M059J (cell line): ENCODE measurements around the gene KRTAP12-2. TPM values are rescaled to one million over a fixed set of nuclear protein-coding genes. Genes with fewer than 3 reads are reported as not detected.
"Not testable (repeated sequence)": the region's sequence is repeated elsewhere in the genome, so short reads cannot be mapped to it uniquely, and the experiment has no call there.

Experiments
- DNase-seq: peaks from one replicate; pipeline ENCODE4 v3.0.0-alpha.2; 2012; ENCODE audit warnings: low read depth
- total RNA-seq: library from RNA; depleted of rRNA; stranded (reverse); fragments of >200 nt; shearing (Covaris generic); gene quantifications from 2 replicates; pipeline ENCODE4 v1.2.3, GENCODE V29; 2014

KRTAP12-2 gene
- total RNA-seq, 1 experiment from 2014 or later, result not detected

DNA sequence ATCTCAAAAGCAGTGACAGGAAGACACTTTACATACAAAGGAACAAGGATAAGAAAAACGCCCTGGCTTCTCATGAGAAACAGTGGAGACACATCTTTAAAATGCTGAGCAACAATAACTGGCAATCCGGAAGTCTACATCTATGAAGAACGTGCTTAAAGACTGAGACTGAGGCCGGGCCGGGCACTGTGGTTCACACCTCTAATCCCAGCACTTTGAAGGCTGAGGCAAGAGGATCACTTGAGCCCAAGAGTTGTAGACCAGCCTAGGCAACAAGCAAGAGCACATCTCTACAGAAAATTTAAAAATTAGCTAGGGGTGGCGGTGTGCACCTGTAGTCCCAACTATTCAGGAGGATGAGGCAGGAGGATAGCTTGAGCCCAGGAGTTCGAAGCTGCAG, 17.4 kb upstream of the KRTAP12-2 start:
- DNase-seq, result no peak

DNA sequence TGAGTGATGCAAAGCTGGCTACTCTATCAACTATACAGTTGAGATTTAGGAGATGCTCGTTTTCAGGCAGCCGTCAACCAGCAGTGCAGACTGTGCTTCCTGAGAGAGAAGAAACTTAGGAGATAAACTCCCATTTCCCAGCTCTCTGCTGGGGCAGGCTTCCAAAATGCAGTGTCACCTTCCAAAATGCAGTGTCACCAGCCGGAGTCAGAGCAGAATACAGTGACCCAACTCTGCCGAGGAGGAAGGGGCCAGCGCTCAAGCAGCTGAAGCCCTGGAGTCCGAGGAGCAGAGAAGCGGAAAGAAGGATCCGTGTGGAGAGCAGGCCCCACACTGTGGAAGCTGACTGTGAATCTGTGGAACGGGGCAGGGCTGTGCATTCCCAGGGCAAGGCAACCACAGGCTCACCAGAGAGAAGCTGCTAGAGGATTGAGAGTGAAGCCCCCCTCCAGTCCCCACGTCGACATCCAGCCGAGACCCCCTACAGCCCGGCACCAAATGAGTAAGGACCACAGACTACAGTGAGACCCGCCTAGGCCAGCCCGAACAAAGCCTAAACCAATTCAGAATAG, 15.9 kb upstream of the KRTAP12-2 start:
- DNase-seq, result no peak

DNA sequence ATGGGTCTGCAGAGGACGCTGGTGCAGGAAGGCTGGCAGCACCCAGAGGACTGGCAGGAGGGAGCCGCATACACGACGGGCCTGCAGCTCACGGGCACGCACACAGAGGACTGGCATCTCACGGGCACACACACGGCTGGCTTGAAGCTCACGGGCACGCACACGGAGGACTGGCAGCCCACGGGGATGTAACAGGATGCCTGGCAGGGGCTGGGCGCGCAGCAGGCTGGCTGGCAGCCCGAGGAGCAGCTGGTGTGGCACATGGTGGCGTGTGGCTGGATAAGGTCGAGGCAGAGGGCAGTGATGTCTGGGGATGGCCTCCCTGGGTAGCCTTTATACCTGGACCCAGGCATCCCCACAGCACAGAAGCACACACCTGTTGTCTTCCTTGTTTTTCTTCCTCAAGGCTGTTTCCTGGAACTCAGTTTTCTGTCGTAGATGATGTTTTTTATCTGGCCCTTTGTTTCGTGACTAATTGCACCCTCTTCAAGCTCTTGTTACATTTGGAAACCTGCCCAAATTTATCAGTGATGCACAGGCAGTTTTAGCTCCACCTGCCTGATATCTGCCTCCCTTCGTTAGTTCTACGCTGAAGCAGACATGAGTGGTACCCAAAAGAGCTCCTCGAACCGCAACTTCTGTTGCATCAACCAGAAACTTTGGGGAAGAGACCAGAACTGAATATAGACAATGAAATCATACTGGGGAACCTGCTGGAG, 15.3 kb upstream of the KRTAP12-2 start, which contains the start of gene KRTAP12-1:
KRTAP12-1 (minus strand) TSS at position 303 of the 719 bp plus-strand sequence; CDS start at position 263, 40 bp downstream.
- no peak for DNase-seq

DNA sequence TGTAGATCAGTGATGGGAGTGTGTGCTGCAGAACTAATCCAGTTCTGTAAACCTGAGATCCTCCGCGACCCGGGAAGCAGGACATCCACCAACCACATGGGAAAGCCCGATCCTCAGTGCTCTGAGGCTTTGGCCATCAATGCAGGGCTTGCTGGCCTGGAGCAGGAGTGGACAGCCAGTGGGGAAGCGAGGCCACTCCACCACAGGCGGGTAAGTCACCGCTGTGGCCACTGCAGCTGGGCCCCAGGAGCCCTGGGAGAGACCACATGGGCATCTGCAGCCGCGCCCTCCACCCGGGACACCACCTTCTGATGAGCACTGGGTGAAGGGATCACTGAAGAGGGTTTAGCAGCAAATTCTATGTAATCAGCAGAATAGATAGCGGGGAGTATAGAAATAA, 14.4 kb upstream of the KRTAP12-2 start:
- DNase-seq, result no peak

DNA sequence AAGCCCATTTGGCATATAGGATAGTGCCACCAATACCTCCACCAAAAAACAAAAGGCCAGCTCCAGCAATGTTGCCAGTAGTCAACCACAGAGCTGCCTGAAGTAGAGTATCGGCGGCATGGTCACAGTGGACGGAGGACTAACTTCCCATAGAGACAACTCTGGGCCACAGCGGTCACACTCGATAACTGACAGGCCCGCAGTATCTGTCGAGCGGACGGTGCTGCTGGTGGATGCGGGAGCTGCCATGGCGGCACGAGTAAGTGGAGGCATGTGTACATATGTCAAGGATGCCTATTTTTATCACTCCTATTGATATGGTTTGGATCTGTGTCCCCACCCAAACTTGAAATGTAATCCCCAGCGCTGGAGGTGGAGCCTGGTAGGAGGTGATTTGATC, 11.2 kb upstream of the KRTAP12-2 start:
- no peak for DNase-seq

DNA sequence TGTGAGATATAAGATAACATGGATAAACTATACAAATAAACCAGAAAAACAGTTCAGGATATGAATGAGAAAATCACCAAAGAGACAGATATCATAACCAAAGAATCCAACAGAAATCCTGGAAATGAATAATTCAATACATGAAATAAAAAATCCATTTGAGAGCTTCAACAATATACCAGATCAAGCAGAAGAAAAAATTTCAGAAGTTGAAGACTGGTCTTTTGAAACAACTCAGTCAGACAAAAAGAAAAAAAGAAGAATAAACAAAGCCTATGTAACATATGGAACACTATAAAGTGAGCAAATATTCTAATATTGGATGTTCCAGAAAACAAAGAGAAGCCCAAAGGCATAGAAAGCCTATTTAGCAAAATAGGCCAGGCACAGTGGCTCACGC, 5.2 kb upstream of the KRTAP12-2 start:
- DNase-seq, result no peak

DNA sequence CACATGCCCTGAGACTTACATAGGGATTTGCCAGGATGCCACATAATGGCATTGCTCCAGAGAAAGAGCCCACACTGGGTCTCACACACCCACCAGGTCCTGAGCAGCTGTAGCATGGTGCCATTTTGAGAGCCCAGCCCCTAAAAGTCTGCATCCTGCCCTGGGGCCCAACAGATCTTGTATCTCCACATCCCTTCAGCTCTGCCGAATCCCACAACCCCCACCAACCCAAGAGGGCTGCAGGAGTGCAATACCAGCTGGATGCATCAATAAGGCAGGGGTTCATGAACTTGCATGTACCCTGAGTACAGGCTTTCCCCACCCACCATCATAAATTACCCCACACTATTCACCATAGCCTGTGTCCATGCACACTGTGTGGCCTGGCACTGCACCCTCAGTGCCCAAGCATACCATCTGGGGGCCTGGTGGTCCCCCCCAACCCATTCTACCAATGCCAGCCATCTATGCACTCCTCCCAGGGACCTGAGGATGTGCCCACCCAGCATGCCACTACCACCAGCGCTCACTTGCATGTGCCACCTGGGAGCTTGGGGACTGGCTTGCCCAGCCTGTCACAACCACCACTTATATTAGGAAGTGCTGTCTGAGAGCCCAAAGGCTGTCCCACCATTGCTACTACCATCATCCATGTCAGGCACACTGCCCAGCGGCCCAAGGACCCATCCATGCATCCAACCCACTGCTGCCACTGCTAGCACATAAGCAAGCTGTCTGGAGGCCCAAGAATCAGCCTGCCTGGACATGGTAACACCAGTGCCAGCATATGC, 4.1 kb upstream of the KRTAP12-2 start:
- no peak for DNase-seq

DNA sequence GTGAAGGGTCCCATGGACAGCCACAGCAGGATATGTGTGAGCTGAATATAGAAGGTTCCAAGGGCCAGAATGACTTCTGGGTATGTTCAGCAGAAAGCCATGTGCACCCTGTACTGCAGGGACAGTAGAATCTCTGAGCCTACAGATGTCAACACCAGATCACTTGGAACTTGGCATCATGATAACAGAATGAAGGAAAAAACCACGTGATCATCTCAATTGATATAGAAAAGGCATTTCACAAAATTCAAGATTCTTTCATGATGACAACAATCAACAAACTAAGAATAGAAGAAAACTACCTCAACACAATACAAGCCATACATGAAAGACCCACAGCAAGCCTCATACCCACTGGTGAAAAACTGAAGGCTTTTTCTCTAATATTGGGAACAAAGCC, 885 bp upstream of the KRTAP12-2 start:
- no peak for DNase-seq

DNA sequence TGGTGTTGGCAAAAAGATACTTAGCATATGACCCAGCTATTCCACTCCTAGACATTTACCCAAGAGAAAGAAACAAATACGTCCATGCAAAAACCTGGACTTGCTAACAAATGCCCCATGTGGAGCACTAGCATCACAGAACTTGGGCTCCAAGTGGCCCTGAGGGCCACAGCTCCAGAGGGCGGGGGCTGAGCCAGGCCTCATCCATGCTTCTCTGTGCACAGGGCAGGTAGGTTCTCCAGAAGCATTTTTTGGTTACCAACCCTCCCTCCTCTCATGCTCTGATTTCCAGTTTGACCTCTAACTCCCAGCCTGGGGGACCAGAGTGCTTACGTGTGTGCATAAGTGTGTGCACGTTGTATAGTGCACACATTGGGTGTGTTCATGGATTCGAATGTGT, 2.0 kb downstream of the KRTAP12-2 start:
- DNase-seq, result no peak

DNA sequence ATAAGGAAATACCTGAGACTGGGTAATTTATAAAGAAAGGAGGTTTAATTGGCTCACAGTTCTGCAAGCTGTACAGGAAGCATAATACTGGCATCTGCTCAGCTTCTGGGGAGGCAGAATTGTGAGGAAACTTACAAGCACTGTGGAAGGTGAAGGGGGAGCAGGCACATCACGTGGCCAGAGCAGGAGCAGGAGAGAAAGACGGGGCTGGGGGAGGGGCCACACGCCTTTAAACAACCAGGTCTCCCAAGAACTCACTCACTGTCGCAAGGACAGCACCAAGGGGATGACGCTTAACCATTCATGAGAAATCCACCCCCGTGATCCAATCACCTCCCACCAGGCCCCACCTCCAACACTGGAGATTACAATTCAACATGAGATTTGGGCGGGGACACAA, 5.2 kb downstream of the KRTAP12-2 start:
- DNase-seq, result not testable (repeated sequence)

DNA sequence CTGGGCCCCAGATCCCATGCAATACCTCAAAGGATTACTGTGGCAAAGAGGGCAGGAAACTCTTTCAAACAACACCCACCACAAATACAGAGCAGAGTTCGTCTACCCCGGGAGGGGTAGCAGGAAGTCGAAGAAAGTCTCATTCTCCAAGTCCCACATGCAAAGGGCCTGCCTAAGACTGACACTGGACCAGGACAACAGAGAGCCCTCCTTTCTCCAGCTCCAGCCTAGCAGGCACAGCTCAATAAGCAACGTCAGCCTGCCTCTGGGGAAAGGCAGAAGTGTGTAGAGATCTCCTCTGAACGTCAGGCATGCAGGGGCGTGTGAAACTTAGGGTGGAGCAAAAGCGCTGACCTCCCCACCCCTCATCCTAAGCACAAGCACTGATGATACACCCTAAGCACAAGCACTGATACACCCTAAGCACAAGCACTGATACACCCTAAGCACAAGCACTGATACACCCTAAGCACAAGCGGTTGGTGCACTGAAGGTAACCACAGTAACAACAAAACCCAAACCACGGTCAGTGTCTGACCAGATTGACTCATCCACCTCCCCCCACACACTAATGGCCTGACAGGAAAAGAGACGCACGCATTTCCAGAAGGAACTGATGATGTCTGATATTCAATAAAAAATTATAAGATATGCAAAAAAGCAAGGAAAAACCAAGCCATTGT, 7.7 kb downstream of the KRTAP12-2 start:
- DNase-seq, result peak; percentile 22

DNA sequence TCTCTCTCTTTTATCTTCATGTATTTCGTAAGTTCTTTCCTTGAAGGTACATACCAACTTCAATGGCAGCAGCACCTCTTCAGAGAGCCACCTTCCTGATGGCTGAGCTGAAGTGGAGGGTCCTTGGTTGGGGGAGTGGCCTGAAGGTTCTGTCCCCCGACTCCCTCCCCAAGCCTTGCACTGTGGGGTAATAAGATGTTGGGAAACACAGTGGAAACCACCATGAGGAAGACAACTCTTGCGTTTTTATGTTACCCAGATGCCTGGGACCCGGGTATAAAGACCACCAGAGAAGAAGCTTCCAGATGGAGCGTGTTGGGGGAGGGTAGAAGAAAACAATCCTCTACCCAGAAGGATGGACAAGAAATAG, 8.2 kb downstream of the KRTAP12-2 start:
- no peak for DNase-seq

DNA sequence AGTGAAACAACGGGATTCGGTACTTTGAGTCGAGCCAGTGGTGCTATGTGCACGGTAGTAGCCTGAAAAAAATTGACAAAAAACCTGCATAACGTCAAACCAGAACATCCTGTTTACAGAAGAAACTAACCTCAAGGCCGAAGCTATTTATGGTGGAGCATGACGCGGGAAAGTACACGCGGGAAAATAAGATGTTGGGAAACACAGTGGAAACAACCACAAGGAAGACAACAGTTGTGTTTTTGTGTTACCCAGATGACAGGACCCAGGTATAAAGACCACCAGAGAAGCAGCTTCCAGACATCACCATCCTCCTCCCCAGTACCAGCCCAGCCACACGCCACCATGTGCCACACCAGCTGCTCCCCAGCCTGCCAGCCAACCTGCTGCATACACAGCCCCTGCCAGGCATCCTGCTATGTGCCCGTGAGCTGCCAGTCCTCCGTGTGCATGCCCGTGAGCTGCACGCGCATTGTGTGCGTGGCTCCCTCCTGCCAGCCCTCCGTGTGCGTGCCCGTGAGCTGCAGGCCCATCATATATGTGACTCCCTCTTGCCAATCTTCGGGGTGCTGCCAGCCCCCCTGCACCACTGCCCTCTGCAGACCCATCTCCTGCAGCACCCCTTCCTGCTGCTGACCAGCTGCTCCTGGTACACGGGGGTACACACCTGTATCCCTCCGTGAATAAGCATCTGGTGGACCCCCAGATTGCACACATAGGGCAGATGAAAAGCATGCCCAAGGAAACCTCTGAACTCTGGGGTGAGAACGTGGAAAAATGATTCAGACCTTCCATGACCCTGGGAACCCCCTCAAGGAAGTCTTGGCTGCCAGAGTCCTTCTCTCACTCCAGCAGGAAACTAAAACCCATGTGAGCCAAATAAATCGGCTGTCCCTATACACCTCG, 8.8 kb downstream of the KRTAP12-2 start, which contains the start of gene KRTAP12-3:
KRTAP12-3 (plus strand) TSS at position 298 of the 906 bp plus-strand sequence; CDS start at position 346, 48 bp downstream.
- DNase-seq, result peak; percentile 12

DNA sequence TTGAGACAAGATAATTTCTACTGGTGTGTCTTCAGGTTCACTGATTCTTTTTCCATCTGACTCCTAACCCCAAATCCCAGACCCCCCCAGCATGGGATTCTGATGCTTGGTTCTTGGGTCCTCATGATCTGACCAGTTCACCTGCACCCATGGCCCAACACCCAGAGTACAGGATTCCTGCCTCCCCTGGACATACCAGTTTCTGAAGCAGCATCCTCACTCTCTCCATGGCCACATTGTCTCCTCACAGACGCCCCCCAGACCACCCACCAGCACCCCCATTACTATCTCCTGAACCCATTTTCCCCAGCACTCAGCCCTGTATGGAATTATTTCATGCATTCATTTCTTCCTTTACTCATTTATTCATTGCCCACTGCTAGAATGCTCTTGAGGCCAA, 9.9 kb downstream of the KRTAP12-2 start:
- DNase-seq, result no peak

DNA sequence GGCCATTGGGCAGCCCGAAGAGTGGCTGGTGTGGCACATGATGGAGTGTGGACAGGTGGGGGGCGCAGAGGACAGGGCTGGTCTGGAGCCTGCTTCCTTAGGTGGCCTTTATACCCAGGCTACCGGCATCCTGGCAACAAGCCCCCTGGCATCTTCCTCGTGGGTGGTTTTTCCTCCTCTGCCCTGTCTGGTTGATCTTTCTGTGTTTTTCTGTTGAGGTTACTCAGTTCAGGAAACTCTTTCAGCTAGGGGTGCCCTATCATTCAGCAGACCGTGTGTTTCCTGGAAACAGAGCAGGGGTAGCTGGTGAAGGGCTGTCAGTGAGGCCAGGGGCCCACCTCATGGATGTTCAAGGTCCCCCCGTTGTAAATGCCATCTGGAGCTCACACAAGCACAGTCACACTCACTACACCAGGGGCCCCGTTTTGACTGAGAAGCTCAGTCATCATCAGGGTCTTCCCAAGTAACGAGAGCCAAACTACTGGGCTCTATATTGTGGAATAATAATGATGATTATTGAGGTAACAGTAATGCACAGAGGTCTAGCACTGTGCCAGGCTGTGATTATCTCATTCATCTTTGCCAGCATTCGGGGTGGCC, 12.1 kb downstream of the KRTAP12-2 start, which contains the start of gene KRTAP12-4:
KRTAP12-4 (minus strand) TSS at position 84 of the 600 bp plus-strand sequence; CDS start at position 39, 45 bp downstream.
- DNase-seq, result no peak

DNA sequence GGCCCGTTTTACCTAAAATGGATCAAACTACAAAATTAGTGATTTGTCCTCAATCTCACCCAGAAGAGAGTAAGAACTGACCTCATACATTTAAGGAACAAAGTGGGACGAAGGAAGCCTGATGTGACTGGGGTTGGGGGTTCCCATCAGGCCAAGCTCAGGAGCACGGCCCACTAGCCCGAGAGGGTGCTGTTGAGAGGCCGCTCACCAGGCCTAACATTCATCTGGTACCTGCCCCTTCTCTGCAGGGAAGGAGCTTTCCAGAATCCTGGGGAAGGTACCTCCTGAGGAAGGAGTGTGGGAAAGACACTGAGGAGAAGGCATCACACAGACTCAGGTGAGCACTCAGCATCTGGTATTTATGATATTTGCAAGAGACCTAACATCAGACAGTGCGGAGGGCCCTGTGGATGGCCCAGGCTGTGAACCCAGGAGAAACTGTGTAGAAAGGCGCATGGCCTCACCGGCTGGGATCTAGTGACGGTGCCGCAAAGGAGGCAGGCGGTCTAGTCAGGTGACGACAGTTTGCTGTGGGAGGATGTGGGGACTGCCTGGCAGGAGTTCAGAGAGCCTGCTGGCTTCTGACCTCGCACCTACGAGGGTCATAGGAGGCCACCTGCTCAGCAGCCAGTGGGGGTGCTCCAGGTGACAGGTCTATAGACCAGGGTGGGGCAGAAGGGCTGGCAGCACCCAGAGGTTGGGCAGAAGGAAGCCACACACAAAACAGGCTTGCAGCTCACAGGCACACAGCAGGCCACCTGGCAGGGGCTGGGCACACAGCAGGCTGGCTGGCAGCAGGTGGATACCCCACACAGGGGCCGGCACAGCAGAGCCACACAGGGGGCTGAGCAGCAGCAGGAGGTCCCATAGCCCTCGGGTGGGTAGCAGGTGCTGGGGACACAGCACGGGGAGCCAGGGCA, 12.8 kb downstream of the KRTAP12-2 start:
- DNase-seq, result no peak

DNA sequence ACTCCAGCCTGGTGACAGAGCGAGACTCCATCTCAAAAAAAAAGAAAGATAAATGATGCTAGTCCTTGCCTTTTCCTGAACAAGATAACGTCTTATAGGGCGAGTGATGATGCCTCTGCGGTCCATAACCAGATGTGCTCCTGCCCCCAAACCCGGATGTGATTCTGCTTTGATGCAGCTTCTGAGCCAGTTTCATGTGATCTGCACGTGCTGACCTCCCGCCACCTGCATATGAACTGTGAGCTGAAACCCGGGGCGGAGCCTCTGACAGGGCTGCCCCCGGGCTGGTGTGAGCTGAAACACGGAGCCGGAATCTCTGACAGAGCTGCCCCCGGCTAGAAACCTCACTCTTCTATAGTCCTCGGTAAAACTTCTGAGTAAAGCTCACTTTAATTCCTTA, 13.6 kb downstream of the KRTAP12-2 start:
- DNase-seq, result no peak

DNA sequence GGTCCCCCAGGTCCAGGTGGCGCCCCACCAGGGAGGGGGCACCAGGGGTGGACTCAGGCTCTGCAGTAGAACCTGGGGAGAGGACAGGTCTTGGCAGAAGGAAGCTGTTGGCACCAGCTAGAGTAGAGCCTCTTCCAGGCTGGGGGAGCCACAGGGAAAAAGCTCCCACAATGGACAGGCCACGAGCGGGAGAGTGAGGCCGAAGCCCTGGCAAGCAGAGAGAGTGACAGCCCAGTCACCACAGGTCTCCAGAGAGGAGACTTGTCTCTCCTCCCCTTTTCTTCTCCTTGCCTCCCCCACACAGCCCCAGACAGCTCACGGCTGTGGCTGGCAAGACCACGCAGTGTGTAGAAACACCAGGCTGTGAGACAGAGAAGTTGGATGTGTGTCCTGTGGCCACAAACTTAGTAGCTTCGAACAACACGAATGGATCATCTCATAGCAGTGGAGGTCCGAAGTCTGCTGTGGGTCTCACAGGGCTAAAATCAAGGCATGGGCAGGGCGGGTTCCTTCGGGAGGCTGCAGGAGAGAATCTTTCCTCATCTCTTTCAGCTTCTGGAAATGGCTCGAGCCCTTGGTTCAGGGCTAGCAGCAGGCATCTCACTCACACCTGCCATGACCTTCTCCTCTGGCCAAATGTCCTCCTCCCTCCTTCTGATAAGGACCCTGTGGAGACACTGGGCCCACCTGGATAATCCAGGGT, 15.6 kb downstream of the KRTAP12-2 start:
- DNase-seq, result no peak
